Measurements from ENCODE around the gene NFU1.

DNA sequence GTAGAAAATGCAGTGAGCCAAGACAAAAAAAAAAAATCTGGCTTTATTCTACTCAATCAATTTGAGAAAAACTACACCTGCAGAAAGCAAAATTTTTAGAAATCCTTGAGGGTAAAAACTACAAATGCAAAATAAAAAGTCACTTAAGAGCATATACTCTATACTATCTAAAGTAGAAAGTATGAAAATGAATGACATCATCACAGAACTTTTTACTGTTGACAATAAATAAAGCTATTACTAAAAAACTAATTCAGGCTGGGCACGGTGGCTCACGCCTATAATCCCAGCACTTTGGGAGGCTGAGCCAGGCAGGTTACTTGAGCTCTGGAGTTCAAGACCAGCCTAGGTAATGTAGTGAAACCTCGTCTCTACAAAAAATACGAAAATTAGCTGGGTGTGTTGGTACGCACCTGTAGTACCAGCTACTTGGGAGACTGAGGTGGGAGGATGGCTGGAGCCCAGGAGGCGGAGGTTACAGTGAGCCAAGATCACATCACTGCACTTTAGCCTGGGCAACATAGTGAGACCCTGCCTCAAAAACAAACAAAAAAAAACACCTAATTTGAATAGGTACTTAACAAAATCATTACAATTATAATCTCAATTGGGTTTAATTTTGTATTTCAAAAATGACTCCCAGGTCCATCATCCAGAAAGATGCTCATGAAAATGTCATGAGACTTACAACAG lies 7.6 kb downstream of the NFU1 start:
- TF ChIP-seq, protein P1, sequence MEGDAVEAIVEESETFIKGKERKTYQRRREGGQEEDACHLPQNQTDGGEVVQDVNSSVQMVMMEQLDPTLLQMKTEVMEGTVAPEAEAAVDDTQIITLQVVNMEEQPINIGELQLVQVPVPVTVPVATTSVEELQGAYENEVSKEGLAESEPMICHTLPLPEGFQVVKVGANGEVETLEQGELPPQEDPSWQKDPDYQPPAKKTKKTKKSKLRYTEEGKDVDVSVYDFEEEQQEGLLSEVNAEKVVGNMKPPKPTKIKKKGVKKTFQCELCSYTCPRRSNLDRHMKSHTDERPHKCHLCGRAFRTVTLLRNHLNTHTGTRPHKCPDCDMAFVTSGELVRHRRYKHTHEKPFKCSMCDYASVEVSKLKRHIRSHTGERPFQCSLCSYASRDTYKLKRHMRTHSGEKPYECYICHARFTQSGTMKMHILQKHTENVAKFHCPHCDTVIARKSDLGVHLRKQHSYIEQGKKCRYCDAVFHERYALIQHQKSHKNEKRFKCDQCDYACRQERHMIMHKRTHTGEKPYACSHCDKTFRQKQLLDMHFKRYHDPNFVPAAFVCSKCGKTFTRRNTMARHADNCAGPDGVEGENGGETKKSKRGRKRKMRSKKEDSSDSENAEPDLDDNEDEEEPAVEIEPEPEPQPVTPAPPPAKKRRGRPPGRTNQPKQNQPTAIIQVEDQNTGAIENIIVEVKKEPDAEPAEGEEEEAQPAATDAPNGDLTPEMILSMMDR (conservative IDR thresholded peaks at IDR 0.05; ENCODE audit: low read depth in 2 of 2): no peak
- no peak for TF ChIP-seq POLR2AphosphoS5 (IDR thresholded peaks at IDR 0.05; ENCODE audit: low read depth)
- no peak for TF ChIP-seq EZH2phosphoT487 (IDR thresholded peaks at IDR 0.05; ENCODE audit: unreplicated experiment)
- TF ChIP-seq CREB1 (CRISPR knock-in tag; IDR thresholded peaks at IDR 0.05; ENCODE audit: low read depth): no peak
- TF ChIP-seq, protein P2, sequence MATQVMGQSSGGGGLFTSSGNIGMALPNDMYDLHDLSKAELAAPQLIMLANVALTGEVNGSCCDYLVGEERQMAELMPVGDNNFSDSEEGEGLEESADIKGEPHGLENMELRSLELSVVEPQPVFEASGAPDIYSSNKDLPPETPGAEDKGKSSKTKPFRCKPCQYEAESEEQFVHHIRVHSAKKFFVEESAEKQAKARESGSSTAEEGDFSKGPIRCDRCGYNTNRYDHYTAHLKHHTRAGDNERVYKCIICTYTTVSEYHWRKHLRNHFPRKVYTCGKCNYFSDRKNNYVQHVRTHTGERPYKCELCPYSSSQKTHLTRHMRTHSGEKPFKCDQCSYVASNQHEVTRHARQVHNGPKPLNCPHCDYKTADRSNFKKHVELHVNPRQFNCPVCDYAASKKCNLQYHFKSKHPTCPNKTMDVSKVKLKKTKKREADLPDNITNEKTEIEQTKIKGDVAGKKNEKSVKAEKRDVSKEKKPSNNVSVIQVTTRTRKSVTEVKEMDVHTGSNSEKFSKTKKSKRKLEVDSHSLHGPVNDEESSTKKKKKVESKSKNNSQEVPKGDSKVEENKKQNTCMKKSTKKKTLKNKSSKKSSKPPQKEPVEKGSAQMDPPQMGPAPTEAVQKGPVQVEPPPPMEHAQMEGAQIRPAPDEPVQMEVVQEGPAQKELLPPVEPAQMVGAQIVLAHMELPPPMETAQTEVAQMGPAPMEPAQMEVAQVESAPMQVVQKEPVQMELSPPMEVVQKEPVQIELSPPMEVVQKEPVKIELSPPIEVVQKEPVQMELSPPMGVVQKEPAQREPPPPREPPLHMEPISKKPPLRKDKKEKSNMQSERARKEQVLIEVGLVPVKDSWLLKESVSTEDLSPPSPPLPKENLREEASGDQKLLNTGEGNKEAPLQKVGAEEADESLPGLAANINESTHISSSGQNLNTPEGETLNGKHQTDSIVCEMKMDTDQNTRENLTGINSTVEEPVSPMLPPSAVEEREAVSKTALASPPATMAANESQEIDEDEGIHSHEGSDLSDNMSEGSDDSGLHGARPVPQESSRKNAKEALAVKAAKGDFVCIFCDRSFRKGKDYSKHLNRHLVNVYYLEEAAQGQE (IDR thresholded peaks at IDR 0.05; ENCODE audit: unreplicated experiment): no peak
- no peak for TF ChIP-seq JUNB (IDR thresholded peaks at IDR 0.05; ENCODE audit: unreplicated experiment)

All from GM23338 (cell line).